Measurements from ENCODE around the gene LIN28B.

The LIN28B gene

DNA sequence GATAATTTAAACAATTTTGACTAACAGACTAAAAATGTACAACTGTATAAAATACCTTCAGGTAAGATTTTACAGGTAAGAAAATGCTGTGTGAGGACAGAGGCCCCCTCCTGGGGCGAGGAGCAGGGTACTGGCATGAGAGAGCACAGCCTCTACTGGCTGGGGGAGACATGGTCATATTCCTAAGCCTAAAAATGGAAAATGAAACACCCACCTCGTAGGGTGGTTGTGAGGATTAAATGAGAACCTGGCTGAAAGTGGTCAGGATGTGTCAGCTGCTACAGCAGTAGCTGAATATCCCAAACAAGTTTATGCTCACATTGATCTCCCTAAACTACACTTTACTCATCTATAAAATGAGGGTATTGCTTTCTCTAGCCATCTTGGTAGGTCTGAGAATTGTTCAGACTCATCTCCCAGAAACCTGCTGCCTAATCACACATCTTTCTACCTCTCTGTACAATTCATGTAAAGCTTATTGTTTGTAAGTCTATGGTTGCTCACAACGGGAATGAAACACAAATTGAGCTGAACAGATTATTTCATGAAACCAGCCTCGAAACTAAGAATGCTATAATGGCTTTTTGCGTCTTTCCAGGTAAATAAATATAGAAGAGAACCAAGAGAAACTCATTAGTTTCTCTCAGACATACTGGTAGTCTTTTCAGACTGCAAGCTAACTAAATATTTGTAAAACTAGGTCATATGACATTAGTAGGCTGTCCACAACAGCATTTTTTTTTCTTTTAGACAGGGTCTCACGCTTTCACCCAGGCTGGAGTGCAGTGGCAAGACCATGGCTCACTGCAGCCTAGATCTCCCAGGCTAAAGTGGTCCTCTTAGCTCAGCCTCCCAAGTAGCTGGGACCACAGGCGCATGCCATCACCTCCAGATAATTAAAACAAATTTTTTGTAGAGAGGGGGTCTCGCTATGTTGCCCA, 153.3 kb downstream of the LIN28B start:
- no peak for DNase-seq (ENCODE audit: low read depth in 2 of 2)

DNA sequence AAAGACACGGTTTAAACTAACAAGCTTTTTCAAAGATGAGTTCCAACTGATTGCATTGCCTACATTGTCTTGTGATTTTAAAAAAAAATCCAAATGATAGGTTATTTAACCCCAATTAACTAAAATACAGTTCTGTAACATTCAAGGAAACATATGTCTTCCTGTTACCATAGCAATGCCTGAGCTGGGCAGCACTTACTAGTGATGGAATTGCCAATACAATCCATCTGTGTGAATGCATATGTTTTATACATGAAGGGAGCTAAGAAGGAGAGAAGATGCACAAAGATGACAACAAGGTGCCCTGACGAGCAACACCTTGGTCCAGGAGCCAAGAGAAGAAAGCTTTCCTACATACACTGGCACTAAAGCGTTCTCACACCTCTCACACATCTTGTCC, 154.2 kb downstream of the LIN28B start:
- no peak for DNase-seq (ENCODE audit: low read depth in 2 of 2)

DNA sequence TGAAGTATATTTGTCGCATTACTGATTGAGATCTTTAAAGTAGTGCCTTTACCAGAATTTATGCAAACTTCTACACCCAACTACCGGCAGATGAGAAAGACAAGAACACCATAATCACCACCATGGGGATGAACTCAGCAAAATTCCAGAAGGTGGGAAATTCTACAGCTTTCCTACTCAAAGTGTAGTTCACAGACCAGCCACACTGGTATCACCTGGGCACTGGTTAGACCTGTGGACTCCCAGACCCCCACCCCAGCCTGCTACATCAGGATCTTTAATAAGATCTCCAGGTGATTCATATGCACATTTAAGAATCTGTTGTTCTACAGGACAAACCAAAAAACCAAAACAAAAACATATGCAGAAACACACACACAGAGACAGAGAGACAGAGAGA, 155.0 kb downstream of the LIN28B start:
- DNase-seq (ENCODE audit: low read depth in 2 of 2): no peak

DNA sequence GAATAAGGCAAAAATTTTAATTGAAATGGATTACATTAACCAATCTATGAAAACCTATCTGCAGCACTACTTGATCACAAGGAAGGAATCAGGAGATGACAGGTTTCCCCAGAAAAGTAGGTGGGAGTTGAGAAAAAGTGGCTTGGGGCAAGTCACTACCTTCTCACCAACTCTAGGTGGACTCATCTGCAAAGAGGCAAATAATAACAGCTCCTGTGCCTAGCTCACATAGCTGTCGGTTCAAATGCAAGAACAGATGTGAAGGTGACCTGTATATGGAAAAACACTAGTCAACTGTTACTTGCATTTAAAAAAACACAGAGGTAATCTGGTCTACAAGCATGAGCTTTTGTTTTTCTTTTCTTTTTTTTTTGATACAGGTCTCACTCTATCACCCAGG, 155.7 kb downstream of the LIN28B start:
- DNase-seq (ENCODE audit: low read depth in 2 of 2): no peak

DNA sequence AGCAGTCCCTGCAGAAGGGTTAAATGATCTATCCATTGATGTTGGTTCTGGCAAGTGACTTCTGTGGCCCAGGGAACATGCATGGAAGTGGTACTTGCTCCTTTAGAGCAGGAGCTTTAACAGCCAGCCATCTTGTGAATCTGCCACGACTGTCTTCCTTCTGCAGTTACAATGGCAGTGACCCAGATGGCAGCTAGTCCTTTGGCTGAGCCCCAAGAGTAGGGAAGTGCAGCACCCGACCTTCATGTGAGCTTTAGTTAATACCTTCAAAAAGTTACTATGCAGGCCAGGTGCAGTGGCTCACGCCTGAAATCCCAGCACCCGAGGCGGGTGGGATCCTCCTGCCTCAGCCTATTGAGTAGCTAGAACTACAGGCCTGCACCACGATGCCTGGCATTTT, 156.5 kb downstream of the LIN28B start:
- no peak for DNase-seq (ENCODE audit: low read depth in 2 of 2)

DNA sequence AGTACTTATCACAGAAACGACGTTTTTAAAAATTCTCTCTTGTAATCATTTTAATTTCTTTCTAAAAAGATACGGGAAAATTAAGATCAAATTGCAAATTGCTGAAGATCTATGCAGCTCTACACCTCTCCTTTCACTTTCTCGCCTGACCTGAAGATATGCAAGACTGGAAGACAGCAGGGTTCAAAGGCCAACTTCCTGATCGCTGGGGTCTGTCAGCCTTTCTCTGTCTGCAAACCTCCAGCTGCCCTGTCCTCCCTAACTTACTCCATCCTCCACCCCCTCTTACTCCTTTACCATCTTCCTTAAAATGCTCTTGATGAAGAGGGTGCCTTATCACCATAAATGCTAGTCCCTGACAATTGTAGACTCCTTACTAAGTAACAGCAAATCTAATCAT, 159.2 kb downstream of the LIN28B start:
- DNase-seq (ENCODE audit: low read depth in 2 of 2): no peak

DNA sequence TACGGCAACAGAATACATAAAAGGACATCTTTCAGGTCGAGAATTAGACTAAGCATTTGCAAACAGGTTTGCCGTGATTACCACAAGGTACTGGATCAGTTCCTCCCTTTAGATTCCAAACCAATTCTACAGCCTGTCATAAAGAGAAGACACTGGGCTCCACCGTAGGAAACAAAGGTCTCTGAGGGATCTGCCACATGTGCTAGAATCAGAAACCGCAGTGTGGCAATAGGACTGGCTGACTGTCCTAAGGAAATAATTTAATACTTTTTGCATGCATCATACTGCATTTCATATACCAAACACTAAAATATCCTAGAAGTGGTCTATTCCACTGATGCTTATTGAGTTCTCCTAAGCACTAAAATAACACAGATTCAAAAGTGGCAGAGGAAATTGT, 163.7 kb downstream of the LIN28B start:
- DNase-seq (ENCODE audit: low read depth in 2 of 2): no peak

DNA sequence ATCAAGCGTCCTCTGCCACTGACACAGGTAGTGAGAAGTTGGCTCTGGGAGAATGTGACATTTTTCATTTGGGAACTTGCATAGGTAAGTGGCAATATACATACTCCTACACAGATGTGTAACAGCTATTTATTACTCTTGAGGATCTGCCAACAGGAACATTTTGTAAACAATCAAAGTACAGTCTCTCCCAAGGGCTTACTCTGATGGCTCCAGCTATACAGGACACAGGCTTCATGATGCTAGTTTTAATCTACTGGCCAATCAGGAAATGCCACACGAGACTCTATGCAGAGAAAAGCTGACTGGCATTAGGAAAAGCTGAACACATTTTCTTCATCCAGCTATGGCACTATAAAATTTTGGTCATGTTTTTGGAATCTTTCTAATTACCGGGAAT, 165.1 kb downstream of the LIN28B start:
- no peak for DNase-seq (ENCODE audit: low read depth in 2 of 2)

DNA sequence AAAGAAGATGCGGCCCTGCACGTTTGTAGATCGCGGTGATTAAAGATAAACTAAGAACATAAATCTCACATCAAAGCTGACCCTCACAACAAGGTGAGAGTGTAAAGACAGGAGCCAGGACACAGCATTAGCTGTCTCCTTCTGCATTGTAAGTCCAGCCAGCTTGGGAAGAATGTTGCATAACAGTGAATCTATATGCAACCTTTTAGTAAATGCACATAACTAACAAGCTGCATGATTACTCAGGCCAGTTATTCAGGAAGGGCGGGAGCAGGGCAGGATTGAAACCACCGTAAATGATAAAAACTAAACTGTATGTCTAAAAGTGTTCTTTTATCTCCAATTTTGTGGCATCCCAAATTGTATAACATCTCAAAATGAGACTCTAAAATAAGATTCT, 165.8 kb downstream of the LIN28B start:
- no peak for DNase-seq (ENCODE audit: low read depth in 2 of 2)
